Colonic mucosa (tissue), 4 donors: ENCODE results near the gene CES1. TPM values are rescaled to one million over a fixed set of nuclear protein-coding genes. Genes with fewer than 3 reads are reported as not detected.
"Not testable (repeated sequence)": the region's sequence is repeated elsewhere in the genome, so short reads cannot be mapped to it uniquely, and the experiment has no call there.

Experiments
- DNase-seq: peaks from one replicate; pipeline ENCODE4 v3.0.0-alpha.2; 2020
- H3K27ac ChIP-seq: fragments of 200-600 bp; one replicate; pipeline ENCODE4 v1.8.0; 2021
- H3K27me3 ChIP-seq: fragments of 200-600 bp; one replicate; pipeline ENCODE4 v1.8.0; 2021
- H3K36me3 ChIP-seq: fragments of 200-600 bp; one replicate; pipeline ENCODE4 v1.8.0; 2021
- H3K4me1 ChIP-seq: fragments of 200-600 bp; one replicate; pipeline ENCODE4 v1.8.0; 2021; ENCODE audit warnings: mild to moderate bottlenecking
- H3K4me3 ChIP-seq: fragments of 200-600 bp; one replicate; pipeline ENCODE4 v1.8.0; 2021
- H3K9ac ChIP-seq, 2 donors: one replicate each; pipeline ENCODE4 v1.7.0; 2013; ENCODE audit warnings: control low read depth in 2 of 2, low read depth in 2 of 2, low read length in 2 of 2
- H3K9me3 ChIP-seq: fragments of 200-600 bp; one replicate; pipeline ENCODE4 v1.8.0; 2021
- CTCF ChIP-seq: fragments of 200-600 bp; IDR thresholded peaks from one replicate; pipeline ENCODE4 v1.8.0; 2022; ENCODE audit warnings: antibody characterized with exemption, mild to moderate bottlenecking
- intact Hi-C: fragments of 100-400 bp; cut with DNase I; formaldehyde crosslinking; loops from one replicate; pipeline ENCODE4 v1.14.1; 2022
- total RNA-seq, 2 donors: library from RNA; stranded (reverse); fragmentation: NEBNext Ultra II Directional in 1 of 2; extraction: Animal tissue kit (Norgen Biotek cat#: 25700) in 1 of 2; gene quantifications; one replicate each; pipeline ENCODE4 v1.2.1, GENCODE V29; 2021
- donor health status: healthy.
- donor health status: DM: no; HTN: no; CAD: no.
- donor health status: DM: no; HTN: no; CAD: no.

Gene CES1
- total RNA-seq, 2 donors from 2014 or later, result 9.1 to 19.2 TPM

- no peak overlapping the region for H3K4me3 ChIP-seq
- H3K27me3 ChIP-seq, result no peaks in the 10 kb centered on the region
- DNase-seq, result no peak
- no peaks in the 10 kb centered on the region for H3K36me3 ChIP-seq
- H3K9me3 ChIP-seq, result no peaks in the 10 kb centered on the region
- intact Hi-C loops, result no loop called here
- H3K9ac ChIP-seq, result no peak overlapping the region
- H3K27ac ChIP-seq, result no peak overlapping the region
- TF ChIP-seq CTCF, result no peak
- H3K4me1 ChIP-seq, result no peaks in the 10 kb centered on the region
Observed at GRCh38 chr16:55871411-55872038, 38.6 kb upstream of the CES1 start.

DNA sequence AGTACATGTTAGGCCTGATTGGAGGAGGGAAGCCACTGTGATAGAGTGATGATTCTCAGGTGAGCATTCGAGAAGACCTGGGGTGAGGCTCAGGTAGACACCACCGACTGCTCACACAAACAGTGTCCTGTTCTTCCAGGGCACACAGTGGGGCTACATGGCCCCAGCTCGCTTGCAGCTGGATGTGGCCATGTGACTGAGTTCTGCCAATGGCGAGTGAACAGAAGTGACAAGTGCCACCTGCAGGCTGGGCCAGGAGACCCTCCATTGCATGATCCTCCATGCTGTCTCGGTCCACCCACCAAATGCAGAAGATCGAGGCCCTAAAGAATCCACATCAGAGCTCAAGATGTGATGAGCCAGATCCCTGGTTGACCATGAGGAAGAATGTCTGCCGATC, 36.1 kb upstream of the CES1 start:
- H3K4me3 ChIP-seq, result no peak overlapping the region
- DNase-seq, result no peak
- no peaks in the 10 kb centered on the region for H3K36me3 ChIP-seq
- H3K4me1 ChIP-seq, result no peaks in the 10 kb centered on the region
- H3K9ac ChIP-seq, result no peak overlapping the region
- no peaks in the 10 kb centered on the region for H3K9me3 ChIP-seq
- H3K27me3 ChIP-seq, result no peaks in the 10 kb centered on the region
- no peak overlapping the region for H3K27ac ChIP-seq
- intact Hi-C loops, result no loop called here
- no peak for TF ChIP-seq CTCF

GRCh38 chr16:55868137-55868536, 35.2 kb upstream of the CES1 start:
- no peak overlapping the region for H3K9ac ChIP-seq
- H3K9me3 ChIP-seq, result no peaks in the 10 kb centered on the region
- no peaks in the 10 kb centered on the region for H3K27me3 ChIP-seq
- no peak for TF ChIP-seq CTCF
- intact Hi-C loops, result no loop called here
- no peak for DNase-seq
- no peaks in the 10 kb centered on the region for H3K4me1 ChIP-seq
- no peak overlapping the region for H3K4me3 ChIP-seq
- H3K27ac ChIP-seq, result no peak overlapping the region
- H3K36me3 ChIP-seq, result no peaks in the 10 kb centered on the region

DNA sequence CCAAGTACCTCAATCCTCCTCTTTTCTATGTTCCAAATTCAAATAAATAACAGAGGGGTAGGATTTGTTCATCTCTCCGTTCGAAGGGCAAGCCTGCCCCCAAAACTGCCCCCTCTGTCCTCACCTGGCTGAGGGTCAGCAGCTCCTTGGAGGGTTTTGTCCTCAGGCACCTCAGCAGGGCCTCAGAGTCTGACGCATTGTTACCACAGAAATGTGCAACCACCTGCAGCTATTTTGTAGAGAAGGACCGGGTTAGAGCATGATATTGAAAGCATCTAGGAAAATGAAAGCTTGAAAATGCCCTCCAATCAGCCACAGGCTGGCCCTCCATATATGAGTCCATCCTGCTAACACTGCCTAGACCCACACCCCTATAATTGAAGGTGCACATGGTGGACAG, 28.4 kb upstream of the CES1 start:
- H3K36me3 ChIP-seq, result no peaks in the 10 kb centered on the region
- no peak for DNase-seq
- no peak overlapping the region for H3K4me3 ChIP-seq
- H3K27ac ChIP-seq, result no peak overlapping the region
- TF ChIP-seq CTCF, result no peak
- no peaks in the 10 kb centered on the region for H3K4me1 ChIP-seq
- H3K27me3 ChIP-seq, result no peaks in the 10 kb centered on the region
- intact Hi-C loops, result no loop called here
- H3K9me3 ChIP-seq, result no peaks in the 10 kb centered on the region
- no peak overlapping the region for H3K9ac ChIP-seq

DNA sequence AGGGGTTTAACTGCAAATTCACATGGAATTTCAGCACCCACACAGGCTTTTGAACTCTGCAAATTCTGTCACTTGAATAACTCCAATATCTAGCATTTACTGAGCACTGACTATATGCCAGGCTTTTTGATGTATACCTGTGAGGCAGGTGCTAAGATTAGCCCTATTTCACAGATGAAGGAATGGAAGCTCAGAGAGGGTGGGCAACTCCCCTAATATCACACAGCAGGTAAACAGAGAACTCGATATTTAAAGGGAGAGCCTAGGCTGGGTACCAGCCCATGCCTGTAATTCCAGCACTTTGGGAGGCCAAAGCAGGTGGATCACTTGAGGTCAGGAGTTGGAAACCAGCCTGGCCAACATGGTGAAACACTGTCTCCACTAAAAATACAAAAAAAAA, 24.8 kb upstream of the CES1 start:
- H3K9me3 ChIP-seq, H3K9ac ChIP-seq, DNase-seq, H3K27ac ChIP-seq, H3K4me3 ChIP-seq, intact Hi-C loops, H3K36me3 ChIP-seq, H3K4me1 ChIP-seq, H3K27me3 ChIP-seq: not testable (repeated sequence)

GRCh38 chr16:55856950-55857349, 24.1 kb upstream of the CES1 start:
- Histone ChIP-seq H3K27me3 (no peaks in the 10 kb centered on the region), H3K9ac (no peak overlapping the region), H3K27ac (no peak overlapping the region), H3K4me1 (no peaks in the 10 kb centered on the region), H3K9me3 (no peaks in the 10 kb centered on the region), H3K4me3 (no peak overlapping the region), H3K36me3 (no peaks in the 10 kb centered on the region)
- TF ChIP-seq CTCF, result no peak
- DNase-seq, result no peak
- intact Hi-C loops, result no loop called here
